ENCODE data around the gene ANAPC4.

The ANAPC4 gene

GRCh38 chr4:25430630-25431029, 53.6 kb downstream of the ANAPC4 start:
- in situ Hi-C loops (cut with MboI; ENCODE audit: low sequenced_read_pairs): loop anchor here (25.0 kb wide), 1 partner anchor 332 kb away; no protein-coding TSS in a partner anchor

GRCh38 chr4:25433966-25434827, 57.1 kb downstream of the ANAPC4 start:
- in situ Hi-C loops (cut with MboI; ENCODE audit: low sequenced_read_pairs): loop anchor here (25.0 kb wide), 1 partner anchor 328 kb away; no protein-coding TSS in a partner anchor

- in situ Hi-C loops (cut with MboI; ENCODE audit: low sequenced_read_pairs): loop anchor here (25.0 kb wide), 1 partner anchor 324 kb away; no protein-coding TSS in a partner anchor
Measured at GRCh38 chr4:25437926-25438325, 60.9 kb downstream of the ANAPC4 start.

- in situ Hi-C loops (cut with MboI; ENCODE audit: low sequenced_read_pairs): loop anchor here (25.0 kb wide), 1 partner anchor 322 kb away; no protein-coding TSS in a partner anchor
Measured at GRCh38 chr4:25439918-25440477, 62.9 kb downstream of the ANAPC4 start.

- in situ Hi-C loops (cut with MboI; ENCODE audit: low sequenced_read_pairs): loop anchor here (25.0 kb wide), 1 partner anchor 322 kb away; no protein-coding TSS in a partner anchor
Measured at GRCh38 chr4:25440478-25441030, 63.5 kb downstream of the ANAPC4 start.

GRCh38 chr4:25441519-25442117, 64.6 kb downstream of the ANAPC4 start:
- in situ Hi-C loops (cut with MboI; ENCODE audit: low sequenced_read_pairs): loop anchor here (25.0 kb wide), 1 partner anchor 321 kb away; no protein-coding TSS in a partner anchor

- in situ Hi-C loops (cut with MboI; ENCODE audit: low sequenced_read_pairs): loop anchor here (25.0 kb wide), 1 partner anchor 319 kb away; no protein-coding TSS in a partner anchor
Measured at GRCh38 chr4:25442863-25443307, 65.8 kb downstream of the ANAPC4 start.

- in situ Hi-C loops (cut with MboI; ENCODE audit: low sequenced_read_pairs): loop anchor here (25.0 kb wide), 1 partner anchor 318 kb away; no protein-coding TSS in a partner anchor
Measured at GRCh38 chr4:25443851-25444250, 66.8 kb downstream of the ANAPC4 start.

- in situ Hi-C loops (cut with MboI; ENCODE audit: low sequenced_read_pairs): loop anchor here (25.0 kb wide), 1 partner anchor 316 kb away; no protein-coding TSS in a partner anchor
Measured at GRCh38 chr4:25446611-25447010, 69.5 kb downstream of the ANAPC4 start.

GRCh38 chr4:25448379-25449109, 71.5 kb downstream of the ANAPC4 start:
- in situ Hi-C loops (cut with MboI; ENCODE audit: low sequenced_read_pairs): loop anchor here (25.0 kb wide), 1 partner anchor 314 kb away; no protein-coding TSS in a partner anchor

- in situ Hi-C loops (cut with MboI; ENCODE audit: low sequenced_read_pairs): loop anchor here (25.0 kb wide), 1 partner anchor 313 kb away; no protein-coding TSS in a partner anchor
Measured at GRCh38 chr4:25449270-25449669, 72.2 kb downstream of the ANAPC4 start.

GRCh38 chr4:25449688-25450087, 72.6 kb downstream of the ANAPC4 start:
- in situ Hi-C loops (cut with MboI; ENCODE audit: low sequenced_read_pairs): loop anchor here (25.0 kb wide), 1 partner anchor 313 kb away; no protein-coding TSS in a partner anchor

GRCh38 chr4:25450491-25450901, 73.4 kb downstream of the ANAPC4 start:
- in situ Hi-C loops (cut with MboI; ENCODE audit: low sequenced_read_pairs): no loop called here

GRCh38 chr4:25451676-25452075, 74.6 kb downstream of the ANAPC4 start:
- in situ Hi-C loops (cut with MboI; ENCODE audit: low sequenced_read_pairs): no loop called here

- in situ Hi-C loops (cut with MboI; ENCODE audit: low sequenced_read_pairs): no loop called here
Measured at GRCh38 chr4:25452081-25452480, 75.0 kb downstream of the ANAPC4 start.

GRCh38 chr4:25454476-25454875, 77.4 kb downstream of the ANAPC4 start:
- in situ Hi-C loops (cut with MboI; ENCODE audit: low sequenced_read_pairs): no loop called here

GRCh38 chr4:25457053-25457715, 80.1 kb downstream of the ANAPC4 start:
- in situ Hi-C loops (cut with MboI; ENCODE audit: low sequenced_read_pairs): no loop called here

- in situ Hi-C loops (cut with MboI; ENCODE audit: low sequenced_read_pairs): no loop called here
Measured at GRCh38 chr4:25466966-25467697, 90.1 kb downstream of the ANAPC4 start.

GRCh38 chr4:25467843-25468242, 90.8 kb downstream of the ANAPC4 start:
- in situ Hi-C loops (cut with MboI; ENCODE audit: low sequenced_read_pairs): no loop called here
